ENCODE measurements around the gene GJE1. TPM values are rescaled to one million over a fixed set of nuclear protein-coding genes. Genes with fewer than 3 reads are reported as not detected.
A peak's percentile ranks its signal among the peaks of the same experiment; 100 is the strongest.
"Not testable (repeated sequence)": the region's sequence is repeated elsewhere in the genome, so short reads cannot be mapped to it uniquely, and the experiment has no call there.

The GJE1 gene
- total RNA-seq, 1 experiment from 2014 or later: not detected

GRCh38 chr6:142155895-142156757 is 23.4 kb downstream of the GJE1 start:
- DNase-seq: no peak
- intact Hi-C loops (cut with micrococcal nuclease; ENCODE audit: unreplicated experiment): loop anchor here (1.0 to 2.0 kb wide), 2 partner anchors 233 to 382 kb away; no protein-coding TSS in a partner anchor
- Histone ChIP-seq H3K4me1 (replicated peaks; ENCODE audit: insufficient read depth) (no peaks in the 10 kb centered on the region), H4K20me1 (ENCODE audit: insufficient read depth) (peaks cover 37% of the 10 kb centered on the region), H3K4me2 (no peak overlapping the region), H2AFZ (no peak overlapping the region), H3K36me3 (ENCODE audit: low read depth) (no peaks in the 10 kb centered on the region), H3K4me3 (no peak overlapping the region), H3K9me2 (ENCODE audit: insufficient read depth) (no peaks in the 10 kb centered on the region), H3F3A (ENCODE audit: insufficient read depth, low read depth) (peaks cover 12% of the 10 kb centered on the region; the same call in 1 of the 2 replicates), H3K79me2 (ENCODE audit: low read depth) (peaks cover 90% of the 10 kb centered on the region), H3K9me3 (ENCODE audit: insufficient read depth, low read depth) (no peaks in the 10 kb centered on the region), H3K27me3 (ENCODE audit: insufficient read depth, low read depth) (no peaks in the 10 kb centered on the region), H3K27ac (no peak overlapping the region)
- ChIA-PET CTCF (interaction anchor here (0.5 to 1.1 kb wide), 6 partner anchors 9 to 319 kb away, joined by 3 to 8 read pairs (median 4); partner anchors contain the start of gene VTA1), POLR2A (ENCODE audit: unreplicated experiment) (no interaction called here)
- TF ChIP-seq, protein P1, sequence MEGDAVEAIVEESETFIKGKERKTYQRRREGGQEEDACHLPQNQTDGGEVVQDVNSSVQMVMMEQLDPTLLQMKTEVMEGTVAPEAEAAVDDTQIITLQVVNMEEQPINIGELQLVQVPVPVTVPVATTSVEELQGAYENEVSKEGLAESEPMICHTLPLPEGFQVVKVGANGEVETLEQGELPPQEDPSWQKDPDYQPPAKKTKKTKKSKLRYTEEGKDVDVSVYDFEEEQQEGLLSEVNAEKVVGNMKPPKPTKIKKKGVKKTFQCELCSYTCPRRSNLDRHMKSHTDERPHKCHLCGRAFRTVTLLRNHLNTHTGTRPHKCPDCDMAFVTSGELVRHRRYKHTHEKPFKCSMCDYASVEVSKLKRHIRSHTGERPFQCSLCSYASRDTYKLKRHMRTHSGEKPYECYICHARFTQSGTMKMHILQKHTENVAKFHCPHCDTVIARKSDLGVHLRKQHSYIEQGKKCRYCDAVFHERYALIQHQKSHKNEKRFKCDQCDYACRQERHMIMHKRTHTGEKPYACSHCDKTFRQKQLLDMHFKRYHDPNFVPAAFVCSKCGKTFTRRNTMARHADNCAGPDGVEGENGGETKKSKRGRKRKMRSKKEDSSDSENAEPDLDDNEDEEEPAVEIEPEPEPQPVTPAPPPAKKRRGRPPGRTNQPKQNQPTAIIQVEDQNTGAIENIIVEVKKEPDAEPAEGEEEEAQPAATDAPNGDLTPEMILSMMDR (conservative IDR thresholded peaks at IDR 0.05): peak; percentile 74
- no peak for TF ChIP-seq EZH2 (IDR thresholded peaks at IDR 0.05; ENCODE audit: low read depth)
- BruUV-seq (replicated peaks): no TSS peak

DNA sequence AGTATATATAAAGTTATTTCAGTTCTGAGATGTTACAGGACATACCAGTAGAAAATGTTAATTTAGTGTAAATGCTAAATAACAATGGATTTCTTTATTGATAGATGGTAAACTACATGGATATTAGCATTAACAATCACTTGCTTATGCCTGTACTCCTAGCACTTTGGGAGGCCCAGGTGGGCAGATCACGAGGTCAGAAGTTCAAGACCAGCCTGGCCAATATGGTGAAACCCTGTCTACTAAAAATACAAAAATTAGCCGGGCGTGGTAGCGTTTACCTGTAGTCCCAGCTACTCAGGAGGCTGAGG is 24.0 kb downstream of the GJE1 start:
- H3K4me1 ChIP-seq (replicated peaks; ENCODE audit: insufficient read depth); POLR2A ChIA-PET (ENCODE audit: unreplicated experiment); H3K9me3 ChIP-seq (ENCODE audit: insufficient read depth, low read depth); H3K4me3 ChIP-seq; H3K9me2 ChIP-seq (ENCODE audit: insufficient read depth); H3K36me3 ChIP-seq (ENCODE audit: low read depth); H2AFZ ChIP-seq; BruUV-seq (replicated peaks); DNase-seq; H3K4me2 ChIP-seq; H3K27me3 ChIP-seq (ENCODE audit: insufficient read depth, low read depth); H3K27ac ChIP-seq: not testable (repeated sequence)
- H3F3A ChIP-seq (ENCODE audit: insufficient read depth, low read depth): peaks cover 12% of the 10 kb centered on the region; the same call in 1 of the 2 replicates
- peaks cover 37% of the 10 kb centered on the region for H4K20me1 ChIP-seq (ENCODE audit: insufficient read depth)
- CTCF ChIA-PET: interaction anchor here (0.5 to 1.1 kb wide), 6 partner anchors 9 to 318 kb away, joined by 3 to 8 read pairs (median 4); partner anchors contain the start of gene VTA1
- peaks cover 90% of the 10 kb centered on the region for H3K79me2 ChIP-seq (ENCODE audit: low read depth)
- intact Hi-C loops (cut with micrococcal nuclease; ENCODE audit: unreplicated experiment): loop anchor here (1.0 to 2.0 kb wide), 2 partner anchors 232 to 382 kb away; no protein-coding TSS in a partner anchor

GRCh38 chr6:142162780-142163179 is 30.1 kb downstream of the GJE1 start:
- no peaks in the 10 kb centered on the region for H3K9me3 ChIP-seq (ENCODE audit: insufficient read depth, low read depth)
- no peak overlapping the region for H3K27ac ChIP-seq
- no peak for TF ChIP-seq EZH2 (IDR thresholded peaks at IDR 0.05; ENCODE audit: low read depth)
- TF ChIP-seq, protein P1 (conservative IDR thresholded peaks at IDR 0.05): no peak
- POLR2A ChIA-PET (ENCODE audit: unreplicated experiment): no interaction called here
- H3K4me1 ChIP-seq (replicated peaks; ENCODE audit: insufficient read depth): no peaks in the 10 kb centered on the region
- H4K20me1 ChIP-seq (ENCODE audit: insufficient read depth): peaks cover 36% of the 10 kb centered on the region
- no peaks in the 10 kb centered on the region for H3K27me3 ChIP-seq (ENCODE audit: insufficient read depth, low read depth)
- peaks cover 60% of the 10 kb centered on the region for H3K79me2 ChIP-seq (ENCODE audit: low read depth)
- CTCF ChIA-PET: no interaction called here
- no peak overlapping the region for H3K4me2 ChIP-seq
- DNase-seq: no peak
- intact Hi-C loops (cut with micrococcal nuclease; ENCODE audit: unreplicated experiment): no loop called here
- no peak overlapping the region for H2AFZ ChIP-seq
- H3K9me2 ChIP-seq (ENCODE audit: insufficient read depth): no peaks in the 10 kb centered on the region
- H3K4me3 ChIP-seq: no peak overlapping the region
- no peaks in the 10 kb centered on the region for H3K36me3 ChIP-seq (ENCODE audit: low read depth)
- H3F3A ChIP-seq (ENCODE audit: insufficient read depth, low read depth): no peaks in the 10 kb centered on the region; the same call in none of the 2 replicates
- no TSS peak for BruUV-seq (replicated peaks)
